GM19193 (cell line): ENCODE measurements around the gene PDGFB.

ENCODE experiments used
- POLR2A ChIP-seq: IDR thresholded peaks from 4 replicates; pipeline ENCODE4 v1.6.1; 2011; ENCODE audit not compliant: insufficient read depth, insufficient read length; ENCODE audit errors: extremely low read depth

Gene PDGFB

DNA sequence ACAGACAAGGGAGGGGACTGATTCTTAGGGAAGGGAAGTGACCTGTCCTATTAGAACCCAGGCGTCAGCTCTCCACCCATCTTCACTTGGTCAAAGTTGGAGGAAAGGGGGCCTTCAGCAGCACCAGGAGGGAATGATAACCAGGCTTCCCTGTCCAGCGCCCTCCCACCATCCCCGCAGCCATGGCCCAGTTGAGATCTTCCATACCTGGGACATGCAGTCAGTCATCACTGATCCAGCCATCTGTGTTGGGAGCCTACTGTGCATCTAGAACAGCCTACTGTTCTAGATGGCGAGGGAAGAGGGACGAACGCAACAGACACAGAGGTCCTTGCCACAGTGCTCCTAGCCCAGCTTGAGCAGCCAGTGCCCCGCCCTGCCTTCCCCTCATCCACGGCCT is 40.6 kb downstream of the PDGFB start:
- no peak for TF ChIP-seq POLR2A

- TF ChIP-seq POLR2A = no peak
Observed at GRCh38 chr22:39197578-39197977, 47.2 kb downstream of the PDGFB start.

GRCh38 chr22:39194098-39194497 is 50.7 kb downstream of the PDGFB start:
- TF ChIP-seq POLR2A = no peak

DNA sequence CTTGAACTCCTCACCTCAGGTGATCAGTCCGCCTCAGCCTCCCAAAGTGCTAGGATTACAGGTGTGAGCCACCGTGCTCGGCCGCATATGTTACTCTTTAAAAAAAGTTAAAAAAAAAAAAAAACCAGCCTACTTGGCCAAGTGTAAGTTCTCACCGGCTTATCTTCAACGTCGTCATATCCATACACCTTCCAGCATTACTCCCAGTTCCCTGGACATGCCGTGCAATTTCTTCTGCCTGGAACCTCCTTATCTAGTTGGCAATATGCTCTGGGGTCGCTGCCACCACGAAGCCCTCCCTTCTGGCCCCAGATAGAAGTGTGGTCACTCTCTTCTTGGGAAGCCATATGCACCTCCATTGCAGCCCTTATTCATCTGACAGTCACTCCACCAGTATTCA is 56.0 kb downstream of the PDGFB start:
- TF ChIP-seq POLR2A = no peak

- TF ChIP-seq POLR2A = no peak
Observed at GRCh38 chr22:39185601-39186012, 59.2 kb downstream of the PDGFB start.

- no peak for TF ChIP-seq POLR2A
Observed at GRCh38 chr22:39184586-39185577, 59.9 kb downstream of the PDGFB start.

- TF ChIP-seq POLR2A = no peak
Observed at GRCh38 chr22:39183991-39184585, 60.7 kb downstream of the PDGFB start.

DNA sequence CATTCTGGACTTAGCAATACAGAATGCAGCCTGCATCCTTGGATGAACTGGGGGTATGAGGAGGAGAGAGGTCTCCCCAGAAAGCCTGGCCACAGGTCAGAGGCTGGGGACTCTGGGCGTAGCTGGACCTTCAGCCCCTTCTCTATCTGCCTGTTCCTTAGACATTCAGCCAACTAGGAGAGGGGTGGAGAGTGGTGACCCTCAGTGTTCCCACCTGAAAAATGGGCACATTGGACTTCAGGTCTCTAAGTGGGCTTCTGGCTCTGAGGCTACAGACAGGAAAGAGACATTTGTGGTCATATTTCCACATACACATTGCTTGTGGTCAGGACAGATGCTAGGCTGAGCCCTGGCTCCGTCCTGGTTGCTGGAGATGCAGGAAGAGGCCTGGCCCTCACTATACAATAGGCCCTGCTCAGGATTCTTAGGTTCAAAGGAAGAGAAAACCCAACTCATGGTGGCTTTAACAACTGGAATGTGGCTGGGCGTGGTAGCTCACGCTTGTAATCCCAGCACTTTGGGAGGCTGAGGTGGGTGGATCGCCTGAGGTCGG is 62.2 kb downstream of the PDGFB start:
- TF ChIP-seq POLR2A = no peak

- no peak for TF ChIP-seq POLR2A
Observed at GRCh38 chr22:39181778-39182177, 63.0 kb downstream of the PDGFB start.

- TF ChIP-seq POLR2A = no peak
Observed at GRCh38 chr22:39181356-39181755, 63.4 kb downstream of the PDGFB start.

- TF ChIP-seq POLR2A = no peak
Observed at GRCh38 chr22:39179841-39180335, 64.9 kb downstream of the PDGFB start.

- no peak for TF ChIP-seq POLR2A
Observed at GRCh38 chr22:39179401-39179827, 65.4 kb downstream of the PDGFB start.

DNA sequence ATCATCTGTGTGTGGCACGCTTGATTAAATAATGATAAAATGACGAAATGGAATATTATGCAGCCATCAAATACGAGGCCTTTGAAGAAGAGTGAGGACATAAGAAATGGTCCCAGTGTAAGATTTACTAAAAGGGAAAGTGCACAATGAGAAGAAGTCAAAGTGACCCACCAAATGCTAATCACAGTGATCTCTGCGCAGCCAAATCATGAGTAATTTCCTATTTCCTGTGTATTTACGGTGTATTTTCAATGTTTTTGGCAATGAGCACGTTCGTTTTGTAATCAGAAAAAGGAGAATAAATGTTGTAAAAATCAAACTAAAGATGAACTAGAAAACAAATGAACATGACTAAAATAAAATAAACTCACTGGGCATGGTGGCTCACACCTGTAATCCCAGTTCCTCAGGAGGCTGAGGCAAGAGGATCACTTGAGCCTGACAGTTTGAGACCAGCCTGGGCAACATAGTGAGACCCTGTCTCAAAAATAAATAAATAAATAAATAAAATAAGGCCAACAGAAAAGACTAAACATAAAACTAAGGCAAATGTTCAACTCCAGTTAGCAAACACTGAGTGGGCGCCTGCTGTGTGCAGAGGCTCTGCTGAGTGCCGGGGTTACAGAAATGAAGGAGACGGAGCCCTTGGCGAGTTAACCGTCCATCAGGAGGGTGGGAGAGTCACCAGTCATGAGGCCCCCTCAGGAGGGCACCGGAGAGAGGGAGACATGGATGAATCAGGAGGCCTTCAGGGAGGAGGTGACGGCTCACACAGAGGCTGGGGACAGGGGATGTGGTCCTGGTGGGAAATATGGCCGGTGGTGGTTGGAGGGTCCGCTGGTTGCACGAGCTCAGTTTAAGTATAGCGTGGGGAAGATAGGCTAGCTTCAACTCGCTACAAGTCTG is 66.3 kb downstream of the PDGFB start:
- no peak for TF ChIP-seq POLR2A

GRCh38 chr22:39177791-39178190 is 67.0 kb downstream of the PDGFB start:
- TF ChIP-seq POLR2A = no peak

GRCh38 chr22:39177456-39177775 is 67.4 kb downstream of the PDGFB start:
- TF ChIP-seq POLR2A = no peak
